ENCODE data around the gene TBRG1. TPM values are rescaled to one million over a fixed set of nuclear protein-coding genes. Genes with fewer than 3 reads are reported as not detected.

Gene TBRG1
- total and polyA plus RNA-seq, 2 donors from 2014 or later: 23.3 to 35.6 TPM

GRCh38 chr11:124578761-124579160 lies 43.9 kb upstream of the TBRG1 start:
- no peak for DNase-seq
- H3K27ac ChIP-seq (ENCODE audit: low read depth in 2 of 2, low read length in 2 of 2): no peak overlapping the region
- FAIRE-seq: no peak
- H3K4me3 ChIP-seq (ENCODE audit: low read length in 3 of 3): no peak overlapping the region
- H3K9me3 ChIP-seq (ENCODE audit: control insufficient read depth in 2 of 3, insufficient read depth in 1 of 3, low read length in 3 of 3): no peaks in the 10 kb centered on the region
- TF ChIP-seq CTCF (IDR thresholded peaks at IDR 0.05; ENCODE audit: borderline replicate concordance, extremely low read depth, insufficient read depth): no peak
- no peaks in the 10 kb centered on the region for H3K27me3 ChIP-seq (ENCODE audit: control insufficient read depth, insufficient read depth, low read length)
- no peaks in the 10 kb centered on the region for H3K36me3 ChIP-seq (ENCODE audit: control insufficient read depth in 2 of 3, insufficient read depth in 3 of 3, low read length in 3 of 3)
- H3K4me1 ChIP-seq (ENCODE audit: control insufficient read depth in 2 of 3, insufficient read depth in 2 of 3, low read depth in 1 of 3, low read length in 3 of 3): no peaks in the 10 kb centered on the region
- intact Hi-C loops (cut with DNase I): no loop called here
- H3K9ac ChIP-seq (ENCODE audit: low read length in 3 of 3): no peak overlapping the region

GRCh38 chr11:124581817-124582216 lies 40.8 kb upstream of the TBRG1 start:
- Histone ChIP-seq H3K27me3 (ENCODE audit: control insufficient read depth, insufficient read depth, low read length) (no peaks in the 10 kb centered on the region), H3K4me1 (ENCODE audit: control insufficient read depth in 2 of 3, insufficient read depth in 2 of 3, low read depth in 1 of 3, low read length in 3 of 3) (no peaks in the 10 kb centered on the region), H3K4me3 (ENCODE audit: low read length in 3 of 3) (no peak overlapping the region), H3K27ac (ENCODE audit: low read depth in 2 of 2, low read length in 2 of 2) (no peak overlapping the region), H3K9ac (ENCODE audit: low read length in 3 of 3) (no peak overlapping the region), H3K36me3 (ENCODE audit: control insufficient read depth in 2 of 3, insufficient read depth in 3 of 3, low read length in 3 of 3) (no peaks in the 10 kb centered on the region), H3K9me3 (ENCODE audit: control insufficient read depth in 2 of 3, insufficient read depth in 1 of 3, low read length in 3 of 3) (no peaks in the 10 kb centered on the region)
- intact Hi-C loops (cut with DNase I): loop anchor here (10.0 kb wide), 1 partner anchor 167 kb away; no protein-coding TSS in a partner anchor
- FAIRE-seq: no peak
- no peak for TF ChIP-seq CTCF (IDR thresholded peaks at IDR 0.05; ENCODE audit: borderline replicate concordance, extremely low read depth, insufficient read depth)
- peak in 3 of 5 donors; percentile 5 to 33 (median 10) for DNase-seq

- FAIRE-seq: no peak
- intact Hi-C loops (cut with DNase I): loop anchor here (10.0 kb wide), 1 partner anchor 168 kb away; no protein-coding TSS in a partner anchor
- H3K9ac ChIP-seq (ENCODE audit: low read length in 3 of 3): no peak overlapping the region
- no peak for DNase-seq
- TF ChIP-seq CTCF (IDR thresholded peaks at IDR 0.05; ENCODE audit: borderline replicate concordance, extremely low read depth, insufficient read depth): no peak
- no peaks in the 10 kb centered on the region for H3K36me3 ChIP-seq (ENCODE audit: control insufficient read depth in 2 of 3, insufficient read depth in 3 of 3, low read length in 3 of 3)
- H3K4me3 ChIP-seq (ENCODE audit: low read length in 3 of 3): no peak overlapping the region
- no peaks in the 10 kb centered on the region for H3K4me1 ChIP-seq (ENCODE audit: control insufficient read depth in 2 of 3, insufficient read depth in 2 of 3, low read depth in 1 of 3, low read length in 3 of 3)
- no peak overlapping the region for H3K27ac ChIP-seq (ENCODE audit: low read depth in 2 of 2, low read length in 2 of 2)
- no peaks in the 10 kb centered on the region for H3K9me3 ChIP-seq (ENCODE audit: control insufficient read depth in 2 of 3, insufficient read depth in 1 of 3, low read length in 3 of 3)
- H3K27me3 ChIP-seq (ENCODE audit: control insufficient read depth, insufficient read depth, low read length): no peaks in the 10 kb centered on the region
Observed at GRCh38 chr11:124582565-124582964, 40.1 kb upstream of the TBRG1 start.

GRCh38 chr11:124583781-124584180 lies 38.9 kb upstream of the TBRG1 start:
- intact Hi-C loops (cut with DNase I): loop anchor here (10.0 kb wide), 1 partner anchor 169 kb away; no protein-coding TSS in a partner anchor
- H3K27me3 ChIP-seq (ENCODE audit: control insufficient read depth, insufficient read depth, low read length): no peaks in the 10 kb centered on the region
- no peak overlapping the region for H3K4me3 ChIP-seq (ENCODE audit: low read length in 3 of 3)
- no peaks in the 10 kb centered on the region for H3K4me1 ChIP-seq (ENCODE audit: control insufficient read depth in 2 of 3, insufficient read depth in 2 of 3, low read depth in 1 of 3, low read length in 3 of 3)
- no peak for TF ChIP-seq CTCF (IDR thresholded peaks at IDR 0.05; ENCODE audit: borderline replicate concordance, extremely low read depth, insufficient read depth)
- H3K9me3 ChIP-seq (ENCODE audit: control insufficient read depth in 2 of 3, insufficient read depth in 1 of 3, low read length in 3 of 3): no peaks in the 10 kb centered on the region
- H3K36me3 ChIP-seq (ENCODE audit: control insufficient read depth in 2 of 3, insufficient read depth in 3 of 3, low read length in 3 of 3): no peaks in the 10 kb centered on the region
- H3K9ac ChIP-seq (ENCODE audit: low read length in 3 of 3): no peak overlapping the region
- no peak overlapping the region for H3K27ac ChIP-seq (ENCODE audit: low read depth in 2 of 2, low read length in 2 of 2)
- DNase-seq: peak in 2 of 5 donors; percentile 6 to 12
- no peak for FAIRE-seq

Data from kidney (tissue), 14 donors.